C1 segment of cervical spinal cord (tissue), 14 donors: ENCODE measurements around the gene TAF8.

Experiments used
- DNase-seq, 14 donors: peaks; one replicate each; lab custom pipeline; 2025; lab: John Stamatoyannopoulos, UW

Gene TAF8

DNA sequence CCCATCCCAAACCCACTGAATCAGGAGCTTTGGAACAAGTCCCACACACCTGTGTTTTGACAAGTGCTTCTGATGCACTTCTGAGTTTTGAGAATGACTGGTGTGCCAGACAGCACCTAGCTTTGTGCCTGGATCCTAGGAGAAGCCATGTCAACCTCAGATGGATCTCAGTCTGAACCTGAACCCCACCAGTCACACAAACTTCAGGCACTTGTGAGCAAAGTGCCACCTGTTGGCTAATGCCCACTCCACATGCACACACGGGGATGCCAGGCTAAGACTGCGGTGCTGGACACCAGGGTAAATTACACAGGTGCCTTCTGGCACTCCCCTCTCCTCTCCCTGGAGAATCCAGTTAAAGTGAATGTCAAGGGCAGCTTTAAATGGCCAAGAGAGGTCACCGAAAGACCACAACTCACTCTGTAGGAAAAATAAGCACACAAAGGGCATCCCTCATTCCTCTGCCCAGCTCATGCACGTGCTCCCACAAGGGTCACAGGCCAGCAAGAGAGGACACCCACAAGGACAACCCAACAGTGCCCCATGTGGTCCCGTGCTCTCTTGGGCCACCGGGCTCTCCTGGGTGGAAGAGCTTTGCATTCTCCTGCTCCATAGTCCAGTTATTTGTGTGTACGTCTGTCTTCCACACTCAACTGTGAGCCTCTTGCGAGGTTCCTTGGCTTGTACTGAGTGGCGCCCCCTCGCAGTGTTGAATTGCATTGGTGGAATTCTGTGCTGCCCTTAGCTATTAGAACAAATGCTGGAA, 45.6 kb downstream of the TAF8 start:
- DNase-seq = no peak

DNA sequence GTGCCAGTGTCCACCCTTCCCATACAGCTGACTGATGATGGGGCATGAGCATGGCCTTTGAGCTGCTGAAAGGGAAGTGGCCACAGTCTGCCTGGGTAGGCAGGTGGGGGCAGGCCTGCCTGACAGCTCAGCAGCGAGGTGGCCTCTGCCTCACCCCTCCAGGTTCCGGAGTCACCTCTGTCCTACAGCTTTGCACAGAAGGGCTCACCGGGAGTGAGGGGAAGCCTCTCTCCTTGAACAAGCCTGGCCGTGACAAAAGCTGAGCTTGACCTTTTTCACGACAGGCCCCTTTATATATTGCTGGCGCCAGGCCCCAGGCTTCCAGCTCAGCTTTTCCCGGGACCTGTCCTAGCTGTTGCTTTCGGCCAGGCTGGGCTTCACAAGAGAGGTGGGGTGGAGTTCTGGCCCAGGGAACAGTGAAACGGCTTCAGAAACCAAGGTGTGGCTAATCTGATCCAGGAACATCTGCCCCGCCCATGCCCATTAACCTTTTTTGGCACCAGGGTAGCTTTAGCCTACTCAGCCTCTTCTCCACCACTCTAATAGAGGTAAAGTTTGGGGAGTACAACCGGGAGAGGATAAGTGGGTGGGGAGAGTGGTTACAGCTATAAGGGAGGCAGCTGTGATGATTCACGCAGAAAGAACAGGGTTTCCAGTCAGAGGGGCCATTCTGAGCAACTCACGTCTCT, 49.2 kb downstream of the TAF8 start:
- DNase-seq = no peak

DNA sequence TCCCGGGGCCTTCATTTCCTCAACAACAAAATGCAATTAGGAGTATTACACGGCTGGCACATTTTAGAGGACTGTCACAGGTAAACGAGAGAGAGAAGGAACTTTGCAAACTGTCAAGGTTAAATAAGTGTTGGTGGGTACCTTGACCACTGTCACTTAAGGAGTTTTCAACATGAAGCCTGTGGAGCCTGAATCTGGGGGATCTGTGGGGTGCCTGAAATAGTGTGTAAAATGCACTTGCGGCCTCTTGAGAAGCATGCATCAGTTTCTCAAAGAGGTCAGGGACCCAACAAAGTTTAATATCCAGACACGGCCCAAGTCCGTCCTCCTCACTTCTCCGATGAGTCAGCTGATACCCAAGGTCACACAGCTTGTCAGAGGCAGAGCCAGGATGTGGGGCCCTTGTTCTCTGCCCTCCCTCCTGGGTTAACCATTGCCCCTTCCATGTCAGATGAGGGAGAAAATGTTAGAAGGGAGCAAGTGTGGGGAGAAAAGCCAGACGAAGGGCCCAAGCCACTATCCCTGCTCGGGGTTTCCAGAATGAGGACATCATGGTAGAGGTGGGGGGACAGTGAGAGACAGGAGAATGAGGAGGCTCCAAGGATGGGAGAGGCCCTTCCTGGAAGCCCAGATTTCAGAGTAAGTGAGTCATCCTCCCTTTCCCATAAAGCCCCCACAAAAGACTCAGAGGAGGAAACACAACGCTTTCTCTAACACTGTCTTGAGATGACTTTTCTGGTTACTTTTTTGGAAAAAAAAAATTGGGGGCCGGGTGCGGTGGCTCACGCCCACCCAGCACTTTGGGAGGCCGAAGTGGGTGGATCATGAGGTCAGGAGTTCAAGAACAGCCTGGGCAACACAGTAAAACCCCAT, 49.9 kb downstream of the TAF8 start:
- DNase-seq = no peak

DNA sequence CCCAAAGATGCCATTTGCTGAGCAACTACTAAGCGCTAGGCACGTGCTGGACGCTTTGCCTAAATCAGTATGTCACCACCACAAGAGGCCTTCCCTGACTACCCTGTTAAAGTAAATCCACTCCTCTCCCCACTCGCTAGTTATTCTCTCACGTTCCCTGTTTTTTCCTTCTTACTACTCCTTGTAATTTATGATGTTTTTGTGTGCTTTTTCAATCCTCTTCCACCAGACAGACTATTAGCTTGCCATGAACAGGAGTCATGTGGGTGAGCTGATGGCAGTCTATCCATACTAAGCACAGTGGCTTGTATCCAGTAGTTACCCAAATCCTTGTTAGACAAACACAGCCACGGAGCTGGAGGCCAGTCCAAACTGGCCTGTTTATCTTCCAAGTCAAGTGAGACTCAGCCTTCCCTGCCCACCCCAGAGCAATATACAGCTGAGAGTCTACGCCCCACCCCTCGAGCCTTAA, 50.9 kb downstream of the TAF8 start:
- no peak for DNase-seq

DNA sequence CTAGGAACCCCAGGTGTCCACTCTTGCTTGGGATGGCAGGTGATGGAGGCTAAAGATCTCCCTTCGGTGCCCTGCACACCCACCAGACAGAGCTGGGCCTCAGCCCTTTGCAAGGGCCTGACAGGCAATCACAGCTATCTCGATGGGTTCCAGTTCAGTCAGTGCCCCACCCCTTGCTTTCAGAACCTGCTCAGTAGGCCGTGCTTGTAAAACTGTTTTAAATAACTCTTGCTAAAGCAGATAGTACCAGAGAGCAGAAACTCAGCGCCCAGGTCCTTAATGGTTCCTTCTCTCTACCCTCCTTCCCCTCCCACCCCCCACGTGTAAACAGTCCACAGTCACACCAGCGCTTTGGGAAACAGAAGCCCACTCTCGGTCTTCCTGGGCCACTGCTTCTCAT, 52.9 kb downstream of the TAF8 start:
- DNase-seq = no peak

DNA sequence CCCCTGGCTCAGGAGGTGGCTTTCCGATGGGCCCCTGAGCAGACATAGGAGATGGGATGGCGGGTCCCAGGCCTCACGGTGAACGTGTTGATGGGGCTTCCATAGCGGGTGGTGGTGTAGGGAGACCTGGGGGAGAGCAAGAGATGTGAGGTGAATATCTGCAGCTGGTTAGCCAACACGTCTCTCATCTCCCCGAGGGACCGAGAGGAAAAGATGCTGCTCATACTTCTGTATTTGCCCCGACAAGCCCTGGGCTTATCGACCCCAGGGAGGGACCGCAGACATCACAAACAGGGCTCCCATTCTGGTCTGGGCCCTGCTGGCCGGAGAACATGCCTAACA, 53.4 kb downstream of the TAF8 start:
- DNase-seq = no peak

DNA sequence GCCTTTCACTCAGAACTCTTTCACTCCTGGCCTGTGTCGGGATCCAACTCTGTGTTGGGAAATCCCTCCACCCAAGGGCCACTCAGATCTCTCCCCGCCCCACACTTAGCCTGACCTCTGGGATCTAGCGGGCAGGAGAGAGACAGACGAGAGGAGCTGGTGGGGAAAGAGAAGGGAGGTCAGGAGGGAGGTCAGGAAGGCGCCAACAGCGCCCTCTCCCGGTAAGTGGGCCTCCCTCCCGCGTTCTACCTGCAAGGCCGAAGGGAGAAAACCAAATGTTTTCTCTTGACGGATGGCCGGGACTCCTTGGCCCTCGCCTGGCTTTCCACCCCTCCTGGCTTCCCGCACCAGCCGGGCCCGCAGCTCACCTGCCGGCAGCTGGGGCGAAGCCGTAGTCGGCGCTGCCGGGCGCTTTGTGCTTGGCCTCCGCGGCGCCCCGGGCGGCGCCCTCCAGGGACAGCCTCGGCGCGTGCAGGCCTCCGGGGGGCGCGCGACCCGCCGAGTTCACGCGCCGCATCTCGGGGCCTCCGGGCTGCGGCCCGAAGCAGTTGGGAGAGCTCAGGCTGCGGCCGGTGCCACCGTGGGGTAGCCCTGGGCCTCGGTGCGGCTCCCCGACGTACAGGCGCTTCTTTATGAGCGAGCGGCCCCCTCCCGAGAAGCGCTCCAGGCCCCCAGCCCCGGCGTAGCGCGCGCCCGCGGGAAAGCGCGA, 53.9 kb downstream of the TAF8 start:
- peak in 6 of 14 donors; percentile 7 to 30 (median 22) for DNase-seq

DNA sequence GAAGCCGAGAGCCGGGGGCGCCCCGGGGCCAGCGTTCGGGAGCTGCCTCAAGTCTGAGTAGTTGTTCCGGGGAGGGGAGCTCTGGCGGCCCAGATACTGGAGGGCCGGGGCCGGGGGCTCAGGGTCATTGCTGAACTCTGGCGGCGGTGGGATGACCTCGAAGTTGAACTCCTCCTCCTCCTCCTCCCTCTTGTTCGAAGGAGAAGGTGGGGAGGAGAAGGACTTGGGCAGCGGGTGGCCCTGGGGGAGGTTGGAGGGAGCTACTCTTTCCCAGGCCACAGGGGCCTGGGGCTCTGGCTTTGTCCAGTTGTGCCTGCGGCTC, 54.4 kb downstream of the TAF8 start:
- no peak for DNase-seq

DNA sequence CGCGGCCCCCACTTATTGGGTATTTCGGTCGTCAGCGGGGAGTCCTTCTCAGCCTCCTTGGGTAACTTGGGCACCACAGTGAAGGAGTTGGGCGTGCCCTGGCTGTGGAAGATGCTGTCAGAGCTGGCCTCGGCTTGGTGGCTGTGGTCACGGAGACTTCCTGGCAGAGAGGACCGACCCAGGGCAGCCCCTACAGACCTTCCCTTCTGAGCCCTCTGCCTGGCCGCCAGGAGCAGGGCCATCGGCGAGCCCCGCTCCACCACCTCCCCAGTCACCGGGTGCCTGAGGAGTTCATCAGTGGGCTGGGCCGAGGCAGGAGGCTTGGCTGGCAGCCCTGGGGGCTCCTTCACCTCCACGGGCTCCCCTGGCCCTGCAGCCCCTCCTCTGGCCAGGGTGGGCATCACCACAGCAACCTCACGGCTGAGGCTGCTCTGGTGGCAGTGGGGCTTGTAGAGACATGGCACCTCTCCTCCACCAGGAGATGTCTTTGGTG, 54.9 kb downstream of the TAF8 start:
- DNase-seq = no peak

DNA sequence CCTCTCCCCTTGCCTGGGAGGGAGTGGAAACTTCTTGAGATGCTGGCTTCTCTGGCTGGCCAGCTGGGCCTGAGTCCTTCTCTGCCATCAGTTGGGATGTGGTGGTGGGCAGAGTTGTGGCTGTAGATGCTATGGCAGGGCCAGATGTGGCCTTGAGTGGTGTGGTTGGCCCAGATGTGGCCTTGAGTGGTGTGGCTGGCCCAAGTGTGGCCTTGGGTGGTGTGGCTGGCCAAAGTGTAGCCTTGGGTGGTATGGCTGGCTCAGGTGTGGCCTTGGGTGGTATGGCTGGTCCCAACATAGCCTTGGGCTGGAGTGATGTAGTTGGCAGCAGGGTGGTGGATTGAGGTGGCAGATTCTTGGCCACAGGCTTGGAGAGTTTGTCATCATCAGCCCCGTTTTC, 55.4 kb downstream of the TAF8 start:
- DNase-seq = no peak

DNA sequence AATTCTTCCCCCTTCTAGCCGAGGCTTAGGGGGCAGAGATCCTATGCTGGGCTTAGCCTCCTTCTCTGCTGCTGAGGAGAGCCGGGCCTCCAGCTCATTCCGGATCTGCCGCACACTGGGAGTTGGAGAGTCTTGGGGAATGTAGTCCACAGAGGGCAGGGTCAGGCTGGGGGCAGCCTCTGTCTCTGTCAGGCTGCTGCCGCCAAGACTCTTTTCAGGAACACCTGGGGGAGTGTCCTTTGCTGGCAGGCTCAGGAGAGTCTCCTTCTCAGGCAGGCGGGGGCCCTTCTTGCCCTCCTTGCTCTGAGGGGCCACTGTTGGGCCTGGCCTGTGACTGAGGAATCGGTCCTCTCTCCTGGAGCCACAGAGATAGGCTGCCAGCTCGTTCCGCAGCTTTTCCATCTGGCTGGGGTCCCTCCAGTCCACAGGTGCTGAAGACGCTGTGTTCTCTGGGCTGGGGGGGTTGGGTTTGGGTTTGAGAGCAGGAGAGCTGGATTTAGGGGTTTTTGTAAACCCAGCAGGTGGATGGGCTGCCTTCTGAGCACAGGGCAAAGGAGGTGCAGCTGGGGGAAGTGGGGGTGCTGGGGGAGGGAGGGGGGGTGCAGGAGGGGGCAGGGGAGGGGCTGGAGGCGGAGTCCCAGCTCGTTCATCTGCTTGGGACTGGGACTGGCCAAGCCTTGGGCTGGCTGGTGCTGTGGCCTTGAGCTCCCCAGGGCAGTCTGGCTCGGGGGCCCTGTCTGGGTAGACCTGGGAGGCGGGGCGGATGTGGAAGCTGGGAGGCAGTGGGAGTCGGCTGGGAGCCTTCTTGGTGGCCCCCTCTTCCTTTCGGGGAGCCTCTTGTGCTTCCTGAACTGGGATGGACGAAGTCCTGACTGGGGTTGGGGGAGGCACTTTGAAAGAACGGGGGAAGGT, 56.0 kb downstream of the TAF8 start:
- no peak for DNase-seq

GRCh38 chr6:42108071-42108470, 57.7 kb downstream of the TAF8 start:
- no peak for DNase-seq

GRCh38 chr6:42110683-42111082, 60.4 kb downstream of the TAF8 start:
- no peak for DNase-seq

DNA sequence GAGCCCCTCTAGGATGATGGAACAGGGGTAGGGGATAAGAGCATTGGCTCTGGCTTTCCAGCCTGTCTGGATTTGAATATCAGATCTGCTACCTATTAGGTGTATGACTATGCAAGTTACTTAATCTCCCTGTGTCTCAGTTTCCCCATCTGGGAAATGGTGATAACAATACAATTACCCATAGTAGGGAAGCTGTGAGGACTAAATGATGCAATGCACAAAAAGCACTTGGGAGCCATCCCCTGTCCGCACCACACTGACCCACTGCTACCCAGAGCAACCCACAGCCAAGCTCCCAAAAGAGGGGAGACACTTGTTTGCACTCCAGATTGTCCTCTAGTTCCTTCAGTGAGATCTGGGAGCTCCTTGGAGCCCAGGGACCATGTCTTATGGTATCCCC, 62.0 kb downstream of the TAF8 start:
- DNase-seq = no peak

DNA sequence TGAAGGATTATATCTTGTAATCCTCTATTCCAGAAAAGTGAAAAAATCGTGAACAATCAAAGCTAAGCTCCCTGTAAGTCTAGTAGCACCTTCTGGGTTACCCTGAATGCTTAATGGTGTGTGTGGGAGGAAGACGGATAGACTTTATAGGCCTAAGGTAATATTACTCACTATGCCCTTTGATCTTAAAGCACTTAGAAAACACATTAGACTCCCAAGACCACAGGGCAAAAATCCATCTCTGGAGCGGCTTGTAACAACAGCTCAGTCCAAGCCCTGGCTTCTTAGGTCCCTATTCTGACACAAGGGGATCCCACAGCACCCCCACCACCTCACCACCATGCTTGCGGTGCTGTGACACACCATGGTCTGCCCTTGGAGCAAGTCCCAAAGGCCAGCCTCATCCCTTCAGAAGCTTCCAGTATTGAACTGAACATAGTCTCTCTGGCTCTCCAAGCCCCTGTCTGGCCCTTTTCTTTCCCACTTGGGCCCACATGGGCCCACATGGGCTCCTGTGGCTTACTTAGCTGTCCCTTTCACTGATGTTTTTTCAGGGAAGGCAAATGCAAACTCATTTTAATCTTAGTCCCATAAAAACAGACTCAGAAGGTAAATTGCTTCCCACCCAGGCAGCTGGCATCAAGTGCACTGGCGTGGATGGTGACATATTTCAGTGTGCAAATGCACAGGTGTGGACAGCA, 63.8 kb downstream of the TAF8 start:
- DNase-seq = no peak

- DNase-seq = no peak
Observed at GRCh38 chr6:42117843-42118161, 67.5 kb downstream of the TAF8 start.

DNA sequence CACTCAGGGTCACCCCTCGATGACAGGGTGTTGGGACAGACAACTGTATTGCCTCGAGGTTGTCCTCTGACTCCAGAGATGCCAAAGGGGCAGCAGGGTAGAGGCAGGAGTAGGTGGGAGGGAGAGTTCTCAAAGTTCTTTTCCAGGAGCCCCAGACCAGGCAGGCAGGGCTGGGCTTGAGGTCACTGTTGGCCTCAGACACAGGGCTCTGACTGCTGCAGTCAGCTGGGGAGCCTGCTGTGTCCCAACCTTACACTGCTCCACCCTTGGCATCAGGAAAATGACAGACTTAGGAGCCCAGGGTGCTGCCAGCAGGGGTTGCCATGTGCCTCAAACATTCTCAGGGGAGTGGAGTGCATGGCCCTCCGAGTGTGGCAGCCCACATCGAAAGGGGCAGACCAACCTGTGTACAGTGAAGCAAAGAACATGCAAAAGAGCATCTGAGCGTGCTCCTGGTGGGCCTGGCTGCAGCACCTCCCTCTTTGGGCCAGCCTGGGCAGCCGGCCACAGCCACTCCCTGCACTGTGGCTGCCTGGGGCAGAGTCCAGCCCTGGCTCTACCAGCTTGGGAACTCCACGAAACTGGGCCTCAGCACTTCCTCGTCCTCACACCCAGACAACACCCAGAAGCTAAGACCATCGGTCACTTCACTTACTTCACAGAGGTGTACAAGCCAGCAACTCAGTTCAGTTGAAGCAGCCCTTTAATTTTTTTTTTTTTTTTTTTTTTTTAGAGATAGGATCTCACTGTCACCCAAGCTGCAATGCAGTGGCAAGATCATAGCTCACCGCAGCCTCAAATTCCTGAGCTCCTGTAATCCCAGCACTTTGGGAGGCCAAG, 68.1 kb downstream of the TAF8 start:
- peak in 8 of 14 donors; percentile 2 to 77 (median 52) for DNase-seq

- no peak for DNase-seq
Observed at GRCh38 chr6:42120895-42121865, 70.9 kb downstream of the TAF8 start.
